Endometrial microvascular endothelial cells (primary cell): ENCODE results near the gene ZSWIM5. TPM values are rescaled to one million over a fixed set of nuclear protein-coding genes. Genes with fewer than 3 reads are reported as not detected.
"Not testable (repeated sequence)": the region's sequence is repeated elsewhere in the genome, so short reads cannot be mapped to it uniquely, and the experiment has no call there.

Experiments
- in situ Hi-C: cut with HindIII; loops from 2 replicates; pipeline ENCODE4 v1.10.0; 2017; ENCODE audit warnings: low sequenced_read_pairs, low pct_unique_long_range_greater_than_20kb; ENCODE audit errors: inconsistent ontology term
- total RNA-seq: library from RNA; depleted of rRNA; stranded (reverse); fragments of >200 nt; gene quantifications from one replicate; pipeline ENCODE4 v1.2.3, GENCODE V29; 2015; ENCODE audit errors: inconsistent ontology term

ZSWIM5 gene
- total RNA-seq, 1 donor from 2014 or later, result 2.1 TPM

- in situ Hi-C loops, result no loop called here
Measured at GRCh38 chr1:45206808-45207623, 611 bp upstream of the ZSWIM5 start.

DNA sequence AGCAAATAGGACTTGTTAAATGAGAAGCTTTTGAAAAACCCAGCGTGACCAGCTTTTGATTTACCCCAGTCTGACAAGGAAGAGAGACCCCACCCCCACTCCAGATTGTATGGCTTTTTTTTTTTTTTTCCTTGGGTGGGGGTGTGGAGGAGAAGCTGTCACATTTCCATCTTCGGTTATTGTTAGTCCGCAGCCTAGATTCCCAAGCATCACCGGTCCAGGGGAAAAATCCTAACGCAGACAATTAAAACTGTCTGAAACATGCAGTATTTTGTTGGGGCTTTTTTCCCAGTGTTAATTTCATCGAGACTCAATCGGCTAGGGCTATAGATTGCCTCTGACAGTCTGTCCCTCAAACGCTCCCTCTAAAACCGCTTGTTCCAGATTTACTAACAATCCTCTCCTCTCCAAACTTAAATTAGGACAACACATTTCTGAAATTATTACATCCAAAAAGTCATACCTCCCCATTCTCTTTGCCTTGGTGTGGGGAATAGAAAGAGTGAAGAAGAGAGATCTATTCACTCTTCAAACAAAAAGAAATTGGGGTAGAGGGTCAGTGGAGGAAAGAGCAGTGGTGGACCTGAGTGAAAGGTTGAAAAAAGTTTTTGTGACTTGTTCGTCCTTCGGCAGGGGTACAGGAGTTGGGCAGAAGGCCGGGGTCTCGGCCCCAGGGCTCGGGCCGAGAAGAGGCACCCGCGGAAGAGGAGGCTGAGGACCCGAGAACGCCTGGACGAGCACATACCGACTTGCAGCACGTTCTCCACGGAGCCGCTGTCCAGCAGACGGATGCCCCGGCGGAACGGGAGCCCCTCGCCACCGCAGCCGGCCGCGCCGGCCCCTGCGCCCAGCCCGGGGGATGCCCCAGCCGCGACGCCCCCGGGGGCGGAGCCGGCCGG, 1.1 kb downstream of the ZSWIM5 start:
- in situ Hi-C loops, result no loop called here

- in situ Hi-C loops, result no loop called here
Measured at GRCh38 chr1:45200906-45201500, 5.4 kb downstream of the ZSWIM5 start.

DNA sequence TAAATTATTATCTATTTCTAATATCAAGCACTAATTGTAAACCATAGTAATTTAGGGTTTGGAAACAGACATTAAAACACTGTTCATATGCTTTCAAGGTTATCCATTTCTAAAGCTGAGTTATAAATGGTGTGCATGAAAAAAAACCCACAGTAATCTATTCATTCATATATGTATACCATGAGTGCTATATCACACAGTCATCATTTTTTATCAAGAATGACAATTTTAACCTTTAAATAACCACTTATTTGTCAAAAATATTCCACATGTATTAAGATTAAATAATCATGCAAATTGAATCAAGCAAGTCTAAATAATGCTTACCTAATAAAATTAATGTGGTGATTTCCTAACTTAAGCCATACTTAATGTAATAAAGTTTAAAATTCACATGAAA, 6.0 kb downstream of the ZSWIM5 start:
- in situ Hi-C loops, result no loop called here

GRCh38 chr1:45198185-45198584, 8.2 kb downstream of the ZSWIM5 start:
- in situ Hi-C loops, result no loop called here

DNA sequence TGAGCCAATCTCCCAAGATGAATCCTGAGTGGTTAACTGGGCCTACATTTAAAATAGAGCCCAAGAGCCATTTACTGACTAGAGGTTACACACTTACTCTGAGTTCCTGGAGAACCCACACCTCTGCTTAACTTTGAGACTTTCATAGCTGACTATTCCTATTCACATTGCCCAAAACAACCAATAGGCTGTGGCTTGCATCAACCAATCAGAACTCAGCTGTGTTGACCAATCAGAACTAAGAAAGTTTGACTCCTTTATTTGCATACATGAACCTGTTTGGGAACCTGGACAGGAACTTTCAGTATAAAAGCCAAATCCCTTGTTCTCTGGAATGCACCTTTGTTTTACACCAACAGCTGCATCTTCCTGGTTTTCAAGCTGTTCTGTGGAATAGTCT, 9.5 kb downstream of the ZSWIM5 start:
- in situ Hi-C loops, result no loop called here

- in situ Hi-C loops, result no loop called here
Measured at GRCh38 chr1:45191418-45191783, 15.0 kb downstream of the ZSWIM5 start.

- in situ Hi-C loops, result no loop called here
Measured at GRCh38 chr1:45187725-45188124, 18.7 kb downstream of the ZSWIM5 start.

GRCh38 chr1:45179918-45180519, 26.4 kb downstream of the ZSWIM5 start:
- in situ Hi-C loops, result not testable (repeated sequence)

DNA sequence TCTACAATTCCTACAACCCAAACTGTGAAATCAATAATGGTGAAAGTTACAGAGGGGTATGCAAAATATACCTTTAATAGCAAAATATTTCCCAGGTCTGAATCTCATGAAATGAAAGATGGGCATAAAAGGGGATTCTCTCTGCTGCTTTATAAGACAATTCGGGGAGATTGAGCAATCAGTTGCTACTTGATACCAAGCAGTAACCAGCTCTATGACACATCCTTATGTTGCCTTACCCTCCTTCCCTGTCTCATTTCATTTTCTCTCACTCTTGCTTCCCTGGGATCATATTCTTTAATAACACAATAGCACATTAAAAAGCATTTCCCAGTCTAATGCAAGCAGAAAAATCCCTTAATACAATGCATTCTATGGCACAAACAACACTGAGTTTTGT, 29.0 kb downstream of the ZSWIM5 start:
- in situ Hi-C loops, result no loop called here

GRCh38 chr1:45172764-45173163, 33.6 kb downstream of the ZSWIM5 start:
- in situ Hi-C loops, result no loop called here

- in situ Hi-C loops, result no loop called here
Measured at GRCh38 chr1:45172005-45172404, 34.4 kb downstream of the ZSWIM5 start.

DNA sequence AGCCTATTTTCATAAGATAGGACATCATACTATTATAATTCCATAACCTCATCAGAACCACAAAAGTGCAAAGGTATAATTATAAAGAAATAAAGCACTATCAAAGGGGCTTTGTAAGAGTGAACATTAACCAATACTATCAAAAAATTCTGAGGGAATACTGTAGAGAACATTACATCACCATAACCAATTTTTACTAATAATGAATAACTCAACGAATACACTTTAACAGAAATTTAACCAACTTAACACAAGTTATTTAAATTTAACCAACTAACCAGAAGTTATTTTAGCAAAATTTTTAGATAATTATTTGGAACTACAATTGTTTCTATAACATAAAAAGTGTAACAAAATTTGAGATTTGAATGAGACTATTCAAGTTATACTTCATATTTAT, 34.8 kb downstream of the ZSWIM5 start:
- in situ Hi-C loops, result no loop called here

DNA sequence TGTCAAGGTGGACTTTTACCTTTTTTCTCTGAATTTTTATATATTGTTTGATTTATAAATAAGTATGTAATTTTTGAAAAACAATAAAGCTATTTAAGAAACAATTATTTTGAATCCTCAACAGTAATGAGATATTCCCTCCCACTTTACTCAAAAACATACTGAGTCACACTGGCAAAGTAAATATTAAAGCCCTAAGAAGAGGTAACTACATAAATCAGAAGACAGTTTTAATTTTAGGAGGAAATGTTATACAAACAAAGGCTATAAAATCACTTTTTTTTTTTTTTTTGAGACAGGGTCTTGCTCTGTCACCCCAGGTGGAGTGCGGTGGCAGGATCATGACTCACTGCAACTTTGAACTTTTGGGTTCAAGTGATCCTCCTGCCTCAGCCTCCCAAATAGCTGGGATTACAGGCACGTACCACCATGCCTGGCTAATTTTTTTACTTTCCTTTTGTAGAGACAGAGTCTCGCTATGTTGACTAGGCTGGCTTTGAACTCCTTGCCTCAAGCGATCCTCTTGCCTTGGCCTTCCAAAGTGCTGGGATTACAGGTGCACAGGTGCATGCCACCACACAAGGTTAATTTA, 36.2 kb downstream of the ZSWIM5 start:
- in situ Hi-C loops, result no loop called here

- in situ Hi-C loops, result not testable (repeated sequence)
Measured at GRCh38 chr1:45167947-45168346, 38.5 kb downstream of the ZSWIM5 start.

DNA sequence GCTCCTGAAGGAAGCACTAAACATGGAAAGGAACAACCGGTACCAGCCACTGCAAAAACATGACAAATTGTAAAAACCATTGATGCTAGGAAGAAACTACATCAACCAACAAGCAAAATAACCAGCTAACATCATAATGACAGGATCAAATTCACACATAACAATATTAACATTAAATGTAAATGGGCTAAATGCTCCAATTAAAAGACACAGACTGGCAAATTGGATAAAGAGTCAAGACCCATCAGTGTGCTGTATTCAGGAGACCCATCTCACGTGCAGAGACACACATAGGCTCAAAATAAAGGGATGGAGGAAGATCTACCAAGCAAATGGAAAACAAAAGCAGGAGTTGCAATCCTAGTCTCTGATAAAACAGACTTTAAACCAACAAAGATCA, 42.1 kb downstream of the ZSWIM5 start:
- in situ Hi-C loops, result not testable (repeated sequence)

GRCh38 chr1:45163111-45163510, 43.3 kb downstream of the ZSWIM5 start:
- in situ Hi-C loops, result not testable (repeated sequence)

DNA sequence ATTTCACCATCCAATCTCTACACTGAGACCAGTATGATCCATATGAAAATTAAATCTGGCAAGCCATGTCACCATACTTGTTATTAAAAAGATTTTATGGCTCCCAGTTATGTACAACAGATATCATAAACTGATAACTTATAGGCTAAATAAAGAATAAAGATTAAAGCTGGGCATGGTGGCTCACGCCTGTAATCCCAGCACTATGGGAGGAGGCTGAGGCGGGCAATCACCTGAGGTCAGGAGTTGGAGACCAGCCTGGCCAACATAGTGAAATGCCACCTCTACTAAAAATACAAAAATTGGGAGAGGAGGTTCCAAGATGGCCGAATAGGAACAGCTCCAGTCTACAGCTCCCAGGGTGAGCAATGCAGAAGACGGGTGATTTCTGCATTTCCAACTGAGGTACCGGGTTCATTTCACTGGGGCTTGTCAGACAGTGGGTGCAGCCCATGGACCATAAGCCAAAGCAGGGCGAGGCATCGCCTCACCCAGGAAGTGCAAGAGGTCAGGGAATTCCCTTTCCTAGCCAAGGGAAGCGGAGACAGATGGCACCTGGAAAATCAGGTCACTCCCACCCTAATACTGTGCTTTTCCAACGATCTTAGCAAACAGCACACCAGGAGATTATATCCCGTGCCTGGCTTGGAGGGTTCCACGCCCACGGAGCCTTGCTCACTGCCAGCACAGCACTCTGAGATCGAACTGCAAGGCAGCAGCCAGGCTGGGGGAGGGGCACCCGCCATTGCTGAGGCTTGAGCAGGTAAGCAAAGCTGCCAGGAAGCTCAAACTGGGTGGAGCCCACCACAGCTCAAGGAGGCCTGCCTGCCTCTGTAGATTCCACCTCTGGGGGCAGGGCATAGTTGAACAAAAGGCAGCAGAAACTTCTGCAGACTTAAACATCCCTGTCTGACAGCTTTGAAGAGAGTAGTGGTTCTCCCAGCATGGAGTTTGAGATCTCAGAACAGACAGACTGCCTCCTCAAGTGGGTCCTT, 44.1 kb downstream of the ZSWIM5 start:
- in situ Hi-C loops, result not testable (repeated sequence)
